Parathyroid adenoma (tissue), 2 donors: ENCODE data around the gene HOMER1.

Experiments used
- H2AFZ ChIP-seq: fragments of 300-600 bp; sonication (generic); one replicate; pipeline ENCODE4 v1.7.0; 2017; ENCODE audit warnings: antibody characterized with exemption, mild to moderate bottlenecking
- H3K27ac ChIP-seq: fragments of 300-600 bp; sonication (generic); one replicate; pipeline ENCODE4 v1.7.0; 2017
- H3K27me3 ChIP-seq: fragments of 300-600 bp; sonication (generic); one replicate; pipeline ENCODE4 v1.7.0; 2017; ENCODE audit warnings: low read length; ENCODE audit not compliant: control insufficient read depth, insufficient read depth
- H3K36me3 ChIP-seq: fragments of 300-600 bp; sonication (generic); one replicate; pipeline ENCODE4 v1.7.0; 2017; ENCODE audit warnings: low read length; ENCODE audit not compliant: control insufficient read depth, insufficient read depth
- H3K4me1 ChIP-seq: fragments of 300-600 bp; sonication (generic); one replicate; pipeline ENCODE4 v1.7.0; 2017; ENCODE audit warnings: control low read depth
- H3K4me2 ChIP-seq: fragments of 300-600 bp; sonication (generic); one replicate; pipeline ENCODE4 v1.7.0; 2017; ENCODE audit warnings: low read length
- H3K4me3 ChIP-seq: fragments of 300-600 bp; sonication (generic); one replicate; pipeline ENCODE4 v1.7.0; 2017; ENCODE audit warnings: low read depth, low read length
- H3K79me2 ChIP-seq: fragments of 300-600 bp; sonication (generic); one replicate; pipeline ENCODE4 v1.7.0; 2017; ENCODE audit warnings: control low read depth
- H3K9ac ChIP-seq: fragments of 300-600 bp; sonication (generic); one replicate; pipeline ENCODE4 v1.7.0; 2017; ENCODE audit warnings: mild to moderate bottlenecking
- H3K9me3 ChIP-seq: fragments of 300-600 bp; sonication (generic); one replicate; pipeline ENCODE4 v1.7.0; 2017; ENCODE audit warnings: low read length; ENCODE audit not compliant: control insufficient read depth
- CTCF ChIP-seq: fragments of 300-600 bp; sonication (generic); IDR thresholded peaks from one replicate; pipeline ENCODE4 v1.7.0; 2017; ENCODE audit warnings: antibody characterized with exemption, mild to moderate bottlenecking
- donor health status: primary hyperparathyroidism.

Gene HOMER1

GRCh38 chr5:79456890-79457583, 56.9 kb downstream of the HOMER1 start:
- H3K4me3 ChIP-seq, result no peak overlapping the region
- no peaks in the 10 kb centered on the region for H3K9me3 ChIP-seq
- H3K9ac ChIP-seq, result no peak overlapping the region
- H3K4me1 ChIP-seq, result no peaks in the 10 kb centered on the region
- H3K36me3 ChIP-seq, result no peaks in the 10 kb centered on the region
- no peak for TF ChIP-seq CTCF
- H3K27me3 ChIP-seq, result no peaks in the 10 kb centered on the region
- no peak overlapping the region for H3K27ac ChIP-seq
- no peak overlapping the region for H2AFZ ChIP-seq
- no peaks in the 10 kb centered on the region for H3K79me2 ChIP-seq
- no peak overlapping the region for H3K4me2 ChIP-seq

- Histone ChIP-seq H3K4me3 (no peak overlapping the region), H3K27ac (no peak overlapping the region), H3K79me2 (no peaks in the 10 kb centered on the region), H3K9ac (no peak overlapping the region), H3K27me3 (no peaks in the 10 kb centered on the region), H3K9me3 (no peaks in the 10 kb centered on the region), H3K36me3 (no peaks in the 10 kb centered on the region), H3K4me2 (no peak overlapping the region), H3K4me1 (no peaks in the 10 kb centered on the region), H2AFZ (no peak overlapping the region)
- TF ChIP-seq CTCF, result no peak
These were observed 57.5 kb downstream of the HOMER1 start for GRCh38 chr5:79456400-79456799.

GRCh38 chr5:79454043-79454442, 59.9 kb downstream of the HOMER1 start:
- Histone ChIP-seq H3K27me3 (no peaks in the 10 kb centered on the region), H3K36me3 (no peaks in the 10 kb centered on the region), H3K9ac (no peak overlapping the region), H3K4me2 (no peak overlapping the region), H3K9me3 (no peaks in the 10 kb centered on the region), H2AFZ (no peak overlapping the region), H3K4me3 (no peak overlapping the region), H3K79me2 (no peaks in the 10 kb centered on the region), H3K27ac (no peak overlapping the region), H3K4me1 (no peaks in the 10 kb centered on the region)
- no peak for TF ChIP-seq CTCF

GRCh38 chr5:79448336-79448735, 65.6 kb downstream of the HOMER1 start:
- H3K27me3 ChIP-seq, result no peaks in the 10 kb centered on the region
- TF ChIP-seq CTCF, result no peak
- no peaks in the 10 kb centered on the region for H3K36me3 ChIP-seq
- H3K4me2 ChIP-seq, result no peak overlapping the region
- H3K27ac ChIP-seq, result no peak overlapping the region
- H3K9me3 ChIP-seq, result no peaks in the 10 kb centered on the region
- no peak overlapping the region for H3K4me3 ChIP-seq
- H3K4me1 ChIP-seq, result peaks cover 8% of the 10 kb centered on the region
- H2AFZ ChIP-seq, result no peak overlapping the region
- H3K9ac ChIP-seq, result no peak overlapping the region
- no peaks in the 10 kb centered on the region for H3K79me2 ChIP-seq

- no peak overlapping the region for H3K4me2 ChIP-seq
- H3K27ac ChIP-seq, result no peak overlapping the region
- no peaks in the 10 kb centered on the region for H3K4me1 ChIP-seq
- H2AFZ ChIP-seq, result no peak overlapping the region
- H3K9me3 ChIP-seq, result no peaks in the 10 kb centered on the region
- H3K27me3 ChIP-seq, result no peaks in the 10 kb centered on the region
- no peak for TF ChIP-seq CTCF
- H3K36me3 ChIP-seq, result no peaks in the 10 kb centered on the region
- no peak overlapping the region for H3K9ac ChIP-seq
- H3K4me3 ChIP-seq, result no peak overlapping the region
- no peaks in the 10 kb centered on the region for H3K79me2 ChIP-seq
These were observed 77.1 kb downstream of the HOMER1 start for GRCh38 chr5:79436821-79437220.
